Glutamatergic neuron (in vitro differentiated cells): Measurements from ENCODE around the gene SNX10. TPM values are rescaled to one million over a fixed set of nuclear protein-coding genes. Genes with fewer than 3 reads are reported as not detected.

Source experiments
- DNase-seq: peaks from one replicate; pipeline ENCODE4 v3.0.0; 2022
- H3K27ac Mint-ChIP-seq: one replicate; pipeline ENCODE4 v1.8.0; 2020; ENCODE audit warnings: mild to moderate bottlenecking, mixed read lengths, inconsistent platforms; ENCODE audit not compliant: unreplicated experiment
- H3K27me3 Mint-ChIP-seq: one replicate; pipeline ENCODE4 v1.8.0; 2020; ENCODE audit warnings: mild to moderate bottlenecking, moderate library complexity, mixed read lengths, inconsistent platforms; ENCODE audit not compliant: unreplicated experiment
- H3K36me3 Mint-ChIP-seq: one replicate; pipeline ENCODE4 v1.8.0; 2020; ENCODE audit warnings: mild to moderate bottlenecking, mixed read lengths, inconsistent platforms; ENCODE audit not compliant: unreplicated experiment
- H3K4me1 Mint-ChIP-seq: one replicate; pipeline ENCODE4 v1.8.0; 2020; ENCODE audit warnings: mild to moderate bottlenecking, low read depth, mixed read lengths, inconsistent platforms; ENCODE audit not compliant: unreplicated experiment
- H3K4me3 Mint-ChIP-seq: one replicate; pipeline ENCODE4 v1.8.0; 2020; ENCODE audit warnings: mild to moderate bottlenecking, mixed read lengths, inconsistent platforms; ENCODE audit not compliant: unreplicated experiment
- H3K9me3 Mint-ChIP-seq: one replicate; pipeline ENCODE4 v1.8.0; 2020; ENCODE audit warnings: mild to moderate bottlenecking, moderate library complexity, mixed read lengths, inconsistent platforms; ENCODE audit not compliant: unreplicated experiment
- total RNA-seq: library from RNA; stranded (reverse); fragmentation: NEBNext Ultra II Directional; extraction: Animal tissue kit (Norgen Biotek cat#: 25700); gene quantifications from one replicate; pipeline ENCODE4 v1.2.1, GENCODE V29; 2021; ENCODE audit not compliant: unreplicated experiment
- TF ChIP-seq, protein P1 (sequence below): fragments of 200-600 bp; sonication (generic); IDR thresholded peaks from one replicate; pipeline ENCODE4 v1.5.0; 2021; ENCODE audit not compliant: partially characterized antibody, unreplicated experiment

SNX10 gene
- total RNA-seq, 1 donor from 2014 or later: 6.1 TPM

GRCh38 chr7:26349005-26349915 lies 57.6 kb downstream of the SNX10 start:
- no peak overlapping the region for H3K27ac Mint-ChIP-seq
- TF ChIP-seq, protein P1, sequence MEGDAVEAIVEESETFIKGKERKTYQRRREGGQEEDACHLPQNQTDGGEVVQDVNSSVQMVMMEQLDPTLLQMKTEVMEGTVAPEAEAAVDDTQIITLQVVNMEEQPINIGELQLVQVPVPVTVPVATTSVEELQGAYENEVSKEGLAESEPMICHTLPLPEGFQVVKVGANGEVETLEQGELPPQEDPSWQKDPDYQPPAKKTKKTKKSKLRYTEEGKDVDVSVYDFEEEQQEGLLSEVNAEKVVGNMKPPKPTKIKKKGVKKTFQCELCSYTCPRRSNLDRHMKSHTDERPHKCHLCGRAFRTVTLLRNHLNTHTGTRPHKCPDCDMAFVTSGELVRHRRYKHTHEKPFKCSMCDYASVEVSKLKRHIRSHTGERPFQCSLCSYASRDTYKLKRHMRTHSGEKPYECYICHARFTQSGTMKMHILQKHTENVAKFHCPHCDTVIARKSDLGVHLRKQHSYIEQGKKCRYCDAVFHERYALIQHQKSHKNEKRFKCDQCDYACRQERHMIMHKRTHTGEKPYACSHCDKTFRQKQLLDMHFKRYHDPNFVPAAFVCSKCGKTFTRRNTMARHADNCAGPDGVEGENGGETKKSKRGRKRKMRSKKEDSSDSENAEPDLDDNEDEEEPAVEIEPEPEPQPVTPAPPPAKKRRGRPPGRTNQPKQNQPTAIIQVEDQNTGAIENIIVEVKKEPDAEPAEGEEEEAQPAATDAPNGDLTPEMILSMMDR: no peak
- no peaks in the 10 kb centered on the region for H3K36me3 Mint-ChIP-seq
- H3K4me3 Mint-ChIP-seq: no peak overlapping the region
- H3K27me3 Mint-ChIP-seq: no peaks in the 10 kb centered on the region
- peaks cover 8% of the 10 kb centered on the region for H3K4me1 Mint-ChIP-seq
- DNase-seq: no peak
- H3K9me3 Mint-ChIP-seq: no peaks in the 10 kb centered on the region

GRCh38 chr7:26351171-26351570 lies 59.5 kb downstream of the SNX10 start:
- H3K4me3 Mint-ChIP-seq: no peak overlapping the region
- DNase-seq: no peak
- TF ChIP-seq, protein P1: no peak
- no peaks in the 10 kb centered on the region for H3K36me3 Mint-ChIP-seq
- no peaks in the 10 kb centered on the region for H3K9me3 Mint-ChIP-seq
- peaks cover 4% of the 10 kb centered on the region for H3K4me1 Mint-ChIP-seq
- no peaks in the 10 kb centered on the region for H3K27me3 Mint-ChIP-seq
- H3K27ac Mint-ChIP-seq: no peak overlapping the region

GRCh38 chr7:26356229-26356628 lies 64.6 kb downstream of the SNX10 start:
- no peaks in the 10 kb centered on the region for H3K4me1 Mint-ChIP-seq
- H3K36me3 Mint-ChIP-seq: no peaks in the 10 kb centered on the region
- H3K27ac Mint-ChIP-seq: no peak overlapping the region
- H3K27me3 Mint-ChIP-seq: peaks cover 1% of the 10 kb centered on the region
- no peak for DNase-seq
- no peak overlapping the region for H3K4me3 Mint-ChIP-seq
- no peaks in the 10 kb centered on the region for H3K9me3 Mint-ChIP-seq
- TF ChIP-seq, protein P1: no peak

- Mint-ChIP-seq H3K27ac (no peak overlapping the region), H3K4me1 (no peaks in the 10 kb centered on the region), H3K36me3 (no peaks in the 10 kb centered on the region), H3K4me3 (no peak overlapping the region), H3K27me3 (peaks cover 1% of the 10 kb centered on the region), H3K9me3 (no peaks in the 10 kb centered on the region)
- no peak for DNase-seq
- TF ChIP-seq, protein P1: no peak
Observed at GRCh38 chr7:26356929-26357798, 65.5 kb downstream of the SNX10 start.
